C4-2B (cell line): Measurements from ENCODE around the gene CHRM1.

Experiments used
- H3K27ac ChIP-seq: fragments of 450-650 bp; 2 replicates; pipeline ENCODE4 v1.5.1; 2017
- ZFX ChIP-seq: fragments of 450-650 bp; IDR thresholded peaks from 2 replicates; pipeline ENCODE4 v1.6.1; 2017
- TF ChIP-seq, protein P1 (sequence below): fragments of 450-650 bp; conservative IDR thresholded peaks from 2 replicates; pipeline ENCODE4 v1.5.1; 2017; ENCODE audit warnings: mild to moderate bottlenecking

CHRM1 gene

DNA sequence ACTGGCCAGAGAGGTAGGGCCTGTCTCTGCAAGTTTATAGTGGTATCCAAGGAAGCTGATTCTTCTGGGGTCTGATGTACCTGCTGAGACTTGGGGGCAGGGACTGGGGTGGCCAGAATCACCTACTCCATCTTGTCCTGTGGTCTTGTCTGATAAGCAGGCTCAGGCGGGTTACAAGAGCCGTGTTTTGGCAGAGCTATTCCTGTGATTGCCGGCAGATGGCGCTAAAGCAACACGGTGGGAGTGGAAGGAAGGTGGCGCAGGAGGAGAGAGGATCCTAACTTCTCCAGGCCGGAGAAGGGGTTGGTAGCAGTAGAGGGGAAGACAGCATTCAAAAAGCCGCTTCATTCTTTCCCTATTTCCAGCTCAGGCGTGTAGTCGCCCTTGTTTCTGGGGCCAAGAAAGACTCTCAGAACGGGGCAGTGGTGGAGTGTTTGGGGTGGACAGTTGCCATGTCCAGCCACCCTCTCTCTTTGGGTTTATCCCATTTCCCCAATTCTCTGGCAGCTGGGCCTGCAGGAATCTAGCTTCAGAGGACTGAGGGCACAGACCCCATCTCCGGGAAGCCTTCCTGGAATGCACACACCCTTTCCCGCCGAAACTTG lies 15.1 kb downstream of the CHRM1 start:
- TF ChIP-seq, protein P1, sequence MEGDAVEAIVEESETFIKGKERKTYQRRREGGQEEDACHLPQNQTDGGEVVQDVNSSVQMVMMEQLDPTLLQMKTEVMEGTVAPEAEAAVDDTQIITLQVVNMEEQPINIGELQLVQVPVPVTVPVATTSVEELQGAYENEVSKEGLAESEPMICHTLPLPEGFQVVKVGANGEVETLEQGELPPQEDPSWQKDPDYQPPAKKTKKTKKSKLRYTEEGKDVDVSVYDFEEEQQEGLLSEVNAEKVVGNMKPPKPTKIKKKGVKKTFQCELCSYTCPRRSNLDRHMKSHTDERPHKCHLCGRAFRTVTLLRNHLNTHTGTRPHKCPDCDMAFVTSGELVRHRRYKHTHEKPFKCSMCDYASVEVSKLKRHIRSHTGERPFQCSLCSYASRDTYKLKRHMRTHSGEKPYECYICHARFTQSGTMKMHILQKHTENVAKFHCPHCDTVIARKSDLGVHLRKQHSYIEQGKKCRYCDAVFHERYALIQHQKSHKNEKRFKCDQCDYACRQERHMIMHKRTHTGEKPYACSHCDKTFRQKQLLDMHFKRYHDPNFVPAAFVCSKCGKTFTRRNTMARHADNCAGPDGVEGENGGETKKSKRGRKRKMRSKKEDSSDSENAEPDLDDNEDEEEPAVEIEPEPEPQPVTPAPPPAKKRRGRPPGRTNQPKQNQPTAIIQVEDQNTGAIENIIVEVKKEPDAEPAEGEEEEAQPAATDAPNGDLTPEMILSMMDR = peak; percentile 99
- no peak for TF ChIP-seq ZFX
- H3K27ac ChIP-seq = no peak overlapping the region

DNA sequence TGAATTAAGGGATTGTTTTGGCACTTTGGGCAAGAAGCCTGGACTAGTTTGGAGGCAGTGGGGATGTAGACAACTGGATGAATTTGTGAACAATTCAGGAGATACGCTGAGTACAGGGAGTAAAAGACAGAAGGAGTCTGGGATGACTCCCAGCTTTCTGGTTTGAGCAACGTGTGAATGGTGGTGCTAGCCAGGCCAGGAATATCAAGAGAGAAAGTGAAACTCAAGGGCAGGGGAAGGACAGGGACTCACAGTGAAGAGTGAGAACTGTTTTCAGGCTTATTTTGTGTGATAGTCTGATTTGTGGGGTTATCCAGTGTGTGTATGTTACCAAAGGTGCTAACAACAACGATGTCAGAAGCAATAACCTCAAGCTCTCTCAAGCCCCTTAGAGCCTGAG lies 15.9 kb downstream of the CHRM1 start:
- no peak overlapping the region for H3K27ac ChIP-seq
- TF ChIP-seq, protein P1 = no peak
- TF ChIP-seq ZFX = no peak

DNA sequence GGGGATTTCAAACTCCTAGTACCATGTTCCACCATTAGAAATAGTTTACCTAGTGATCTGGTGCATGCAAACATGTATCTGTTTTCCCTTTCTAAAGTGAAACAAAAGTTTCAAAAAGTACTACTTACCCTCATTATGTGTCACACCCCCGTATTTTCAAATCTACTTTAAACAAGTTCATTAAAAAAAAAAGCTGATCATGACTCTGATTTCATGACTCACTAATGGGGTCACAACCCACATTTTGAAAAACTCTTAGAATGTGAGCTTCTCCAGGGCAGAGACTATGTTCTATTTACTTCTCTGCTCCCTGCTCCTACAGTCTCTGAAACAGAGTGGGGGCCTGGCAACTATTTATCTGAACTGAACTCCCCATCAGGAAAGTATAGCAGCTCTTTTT lies 18.2 kb downstream of the CHRM1 start:
- TF ChIP-seq ZFX = no peak
- TF ChIP-seq, protein P1 = no peak
- no peak overlapping the region for H3K27ac ChIP-seq

DNA sequence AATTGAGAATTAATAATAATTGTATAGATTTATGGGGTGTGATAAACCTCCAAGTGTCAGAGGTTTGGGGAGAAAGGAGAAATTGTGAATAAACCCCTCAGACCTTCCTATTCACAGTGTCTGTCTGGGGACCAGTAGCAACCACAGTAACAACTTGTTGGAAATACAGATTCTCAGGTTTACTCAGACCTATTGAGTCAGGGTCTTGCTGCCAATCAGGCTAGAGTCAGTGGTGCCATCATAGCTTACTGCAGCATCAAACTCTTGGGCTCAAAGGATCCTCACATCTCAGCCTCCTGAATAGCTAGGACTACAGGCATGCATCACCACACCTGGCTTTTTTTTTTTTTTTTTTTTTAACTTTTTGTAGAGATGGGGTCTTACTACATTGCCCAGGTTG lies 23.1 kb downstream of the CHRM1 start:
- TF ChIP-seq, protein P1 = no peak
- no peak for TF ChIP-seq ZFX
- no peak overlapping the region for H3K27ac ChIP-seq

DNA sequence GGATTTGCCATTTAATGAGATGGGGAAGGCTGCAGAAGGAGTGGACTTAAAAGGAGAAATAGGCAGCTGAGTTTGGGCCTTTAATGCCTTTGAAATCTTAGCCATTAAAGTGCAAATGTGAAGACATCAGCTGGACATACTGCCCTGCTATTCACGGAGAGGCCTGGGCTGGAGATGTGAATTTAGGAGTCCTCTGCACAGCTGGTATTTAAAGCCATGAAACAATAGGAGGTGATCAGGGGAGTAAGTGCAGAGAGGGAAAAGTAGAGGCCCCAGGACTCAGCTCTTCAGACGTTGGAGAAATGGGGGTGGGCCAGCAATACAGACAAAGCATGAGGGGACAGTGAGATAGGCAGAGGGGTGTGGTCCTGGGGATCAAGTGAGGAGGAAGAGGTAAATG lies 23.9 kb downstream of the CHRM1 start:
- TF ChIP-seq, protein P1 = no peak
- no peak for TF ChIP-seq ZFX
- H3K27ac ChIP-seq = no peak overlapping the region

DNA sequence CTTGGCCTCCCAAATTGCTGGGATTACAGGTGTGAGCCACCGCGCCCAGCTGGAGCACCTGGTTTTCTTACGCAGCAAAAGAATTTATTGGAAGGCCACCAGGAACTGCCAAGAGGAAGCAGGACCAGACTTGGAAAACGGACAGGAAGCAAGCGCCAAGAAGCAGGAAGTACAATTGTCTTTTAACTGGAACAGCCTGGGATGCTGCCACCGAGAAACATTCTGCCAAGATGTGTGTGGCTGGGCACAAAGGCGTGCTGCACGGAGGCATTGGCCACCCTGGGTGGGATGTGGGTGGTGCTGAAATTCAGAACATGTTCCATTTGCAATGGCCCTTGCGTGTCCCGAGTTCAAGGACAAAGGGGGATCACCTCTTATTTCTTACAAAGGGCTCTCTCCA lies 25.1 kb downstream of the CHRM1 start:
- H3K27ac ChIP-seq = peak overlapping the region; percentile 53
- TF ChIP-seq ZFX = no peak
- TF ChIP-seq, protein P1 = no peak

DNA sequence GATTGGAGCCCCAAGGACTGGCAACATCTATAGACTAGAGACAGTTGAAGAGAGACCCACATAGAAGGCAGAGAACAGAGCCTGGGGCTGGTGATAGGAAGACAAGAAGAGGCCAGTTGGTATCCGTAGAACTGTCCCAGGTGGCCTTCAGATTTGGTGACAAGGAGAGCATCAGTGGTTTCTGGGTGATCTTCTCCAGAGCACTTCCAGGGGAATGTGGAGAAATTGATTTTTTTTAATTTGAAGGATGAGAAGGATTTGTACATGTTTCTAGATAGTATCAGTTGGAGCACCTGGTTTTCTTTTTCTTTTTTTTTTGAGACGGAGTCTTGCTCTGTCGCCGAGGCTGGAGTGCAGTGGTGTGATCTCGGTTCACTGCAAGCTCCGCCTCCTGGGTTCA lies 25.7 kb downstream of the CHRM1 start:
- TF ChIP-seq ZFX = no peak
- TF ChIP-seq, protein P1 = no peak
- peak overlapping the region; percentile 53 for H3K27ac ChIP-seq
